HG02981 (cell line): ENCODE measurements around the gene DEPP1.

Experiments
- ATAC-seq: cut with Tn5 transposase; IDR thresholded peaks from one replicate; pipeline ENCODE4 v1.9.1; 2021; ENCODE audit warnings: mild to moderate bottlenecking, moderate library complexity; ENCODE audit not compliant: unreplicated experiment

The DEPP1 gene

GRCh38 chr10:44980309-44981171, 1.9 kb upstream of the DEPP1 start:
- no peak for ATAC-seq

GRCh38 chr10:44979281-44980191, 927 bp upstream of the DEPP1 start:
- no peak for ATAC-seq

GRCh38 chr10:44978213-44978569, 418 bp downstream of the DEPP1 start:
- no peak for ATAC-seq

DNA sequence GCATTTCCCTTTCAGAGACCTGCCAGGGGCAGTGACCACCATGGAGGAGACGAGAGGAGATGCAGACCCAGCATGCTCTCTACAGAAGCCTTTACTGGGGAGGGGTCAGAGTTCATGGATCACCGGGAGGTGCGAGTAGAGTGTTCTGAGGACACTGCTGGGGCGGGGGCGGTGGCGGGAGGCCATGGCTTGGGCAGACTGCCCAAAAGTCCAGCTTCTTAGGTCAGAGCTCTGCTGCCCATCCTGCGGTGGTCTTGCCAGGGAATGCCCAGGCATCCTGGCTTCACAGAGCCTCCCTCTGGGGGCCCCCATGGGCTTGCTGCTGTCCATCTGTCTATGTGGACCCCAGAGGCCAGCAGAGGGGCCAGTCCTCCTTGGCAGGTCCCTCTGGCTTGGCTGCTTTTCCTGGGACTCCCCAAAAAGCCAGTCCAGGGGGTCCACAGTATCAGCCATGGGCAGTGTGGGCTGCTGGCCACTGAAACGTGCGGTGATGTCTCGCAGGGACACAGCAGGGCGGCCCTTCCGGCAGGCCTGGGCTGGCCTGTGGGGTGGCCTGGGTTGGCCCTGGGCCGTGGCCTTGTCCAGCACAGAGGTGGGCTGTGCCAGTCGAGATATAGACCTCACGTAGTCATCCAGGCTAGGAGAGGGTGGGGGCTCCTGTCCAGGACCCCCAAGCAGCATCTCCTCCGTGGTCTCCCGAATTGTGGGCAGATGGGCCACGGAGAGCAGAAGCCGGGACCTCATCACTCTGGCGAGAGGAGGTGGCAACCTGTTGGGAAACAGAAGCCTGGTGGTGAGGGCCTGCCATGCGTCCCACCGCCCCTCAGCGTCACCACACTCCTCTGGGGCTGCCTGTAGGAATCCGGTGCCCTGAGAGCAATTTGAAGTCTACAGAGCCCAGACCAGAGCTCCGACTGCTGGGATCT, 1.1 kb downstream of the DEPP1 start:
- ATAC-seq = no peak

DNA sequence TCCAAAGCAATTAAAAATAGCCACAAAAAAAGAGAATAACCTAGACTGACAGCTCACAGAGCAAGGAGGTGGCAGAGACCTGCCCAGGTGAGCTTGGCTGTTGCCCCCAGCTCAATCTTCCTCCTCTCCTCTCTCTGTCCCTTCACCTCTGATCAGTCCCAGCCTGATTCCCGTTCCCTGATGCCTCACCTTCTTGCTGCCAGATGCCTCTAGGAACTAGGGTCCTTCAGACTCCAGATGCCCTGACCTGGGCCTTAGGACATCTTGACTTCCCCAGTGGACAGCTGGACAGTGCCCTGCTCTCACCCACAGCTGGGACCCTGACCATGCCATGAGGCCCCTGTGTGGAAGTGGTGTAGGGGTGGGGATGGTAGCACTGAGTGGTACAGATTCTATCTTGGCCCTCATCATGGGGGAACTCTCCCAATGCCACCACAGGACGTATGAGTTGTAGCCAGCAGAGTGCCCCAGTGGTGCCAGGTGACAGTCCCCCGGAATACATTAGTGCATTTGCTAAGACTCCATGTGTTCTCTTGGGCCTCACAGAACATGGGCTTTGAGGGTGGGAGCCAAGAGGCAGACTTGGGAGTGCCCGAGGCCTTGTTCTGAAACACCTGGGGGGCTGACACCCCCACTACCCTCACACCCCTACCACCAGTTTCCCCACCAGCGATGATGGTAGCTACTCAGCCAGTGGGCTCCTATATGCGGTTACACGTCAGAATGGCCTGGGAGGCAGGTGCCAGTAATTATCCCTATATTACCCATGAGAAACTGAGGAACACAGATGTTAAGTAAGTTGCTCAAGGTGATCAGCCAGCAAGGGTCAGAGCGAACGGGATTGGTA, 2.0 kb downstream of the DEPP1 start:
- no peak for ATAC-seq

GRCh38 chr10:44975431-44976331, 2.9 kb downstream of the DEPP1 start:
- ATAC-seq = no peak

- peak; percentile 68 for ATAC-seq
Observed at GRCh38 chr10:44974628-44975430, 3.8 kb downstream of the DEPP1 start.

GRCh38 chr10:44974082-44974627, 4.5 kb downstream of the DEPP1 start:
- peak; percentile 6 for ATAC-seq

- ATAC-seq = peak; percentile 20
Observed at GRCh38 chr10:44973323-44974081, 5.1 kb downstream of the DEPP1 start.

- no peak for ATAC-seq
Observed at GRCh38 chr10:44972874-44973306, 5.7 kb downstream of the DEPP1 start.

GRCh38 chr10:44971935-44972757, 6.5 kb downstream of the DEPP1 start:
- no peak for ATAC-seq

GRCh38 chr10:44971434-44971833, 7.2 kb downstream of the DEPP1 start:
- ATAC-seq = no peak

GRCh38 chr10:44970812-44971395, 7.7 kb downstream of the DEPP1 start:
- no peak for ATAC-seq

DNA sequence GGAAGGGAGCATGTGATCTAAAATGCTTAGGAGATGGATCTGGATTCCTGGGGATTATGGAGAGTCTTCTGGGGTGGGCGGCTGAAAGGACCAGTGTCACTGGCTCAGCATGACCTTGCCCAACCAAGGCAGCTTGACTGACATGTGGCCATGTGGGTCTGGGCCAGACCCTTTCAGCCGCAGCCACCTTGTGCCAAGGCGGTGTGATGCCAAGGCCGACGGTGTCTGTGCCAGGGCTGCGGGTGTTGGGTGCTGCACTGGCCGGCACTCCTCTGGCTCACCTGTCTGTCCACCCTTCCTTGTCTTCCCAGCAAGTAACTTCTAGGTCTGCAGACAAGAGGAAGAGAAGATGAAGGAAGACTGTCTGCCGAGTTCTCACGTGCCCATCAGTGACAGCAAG, 8.8 kb downstream of the DEPP1 start:
- no peak for ATAC-seq

GRCh38 chr10:44968500-44969400, 9.9 kb downstream of the DEPP1 start:
- ATAC-seq = no peak
